ENCODE measurements around the gene ACSBG1.
A peak's percentile ranks its signal among the peaks of the same experiment; 100 is the strongest.

ACSBG1 gene

DNA sequence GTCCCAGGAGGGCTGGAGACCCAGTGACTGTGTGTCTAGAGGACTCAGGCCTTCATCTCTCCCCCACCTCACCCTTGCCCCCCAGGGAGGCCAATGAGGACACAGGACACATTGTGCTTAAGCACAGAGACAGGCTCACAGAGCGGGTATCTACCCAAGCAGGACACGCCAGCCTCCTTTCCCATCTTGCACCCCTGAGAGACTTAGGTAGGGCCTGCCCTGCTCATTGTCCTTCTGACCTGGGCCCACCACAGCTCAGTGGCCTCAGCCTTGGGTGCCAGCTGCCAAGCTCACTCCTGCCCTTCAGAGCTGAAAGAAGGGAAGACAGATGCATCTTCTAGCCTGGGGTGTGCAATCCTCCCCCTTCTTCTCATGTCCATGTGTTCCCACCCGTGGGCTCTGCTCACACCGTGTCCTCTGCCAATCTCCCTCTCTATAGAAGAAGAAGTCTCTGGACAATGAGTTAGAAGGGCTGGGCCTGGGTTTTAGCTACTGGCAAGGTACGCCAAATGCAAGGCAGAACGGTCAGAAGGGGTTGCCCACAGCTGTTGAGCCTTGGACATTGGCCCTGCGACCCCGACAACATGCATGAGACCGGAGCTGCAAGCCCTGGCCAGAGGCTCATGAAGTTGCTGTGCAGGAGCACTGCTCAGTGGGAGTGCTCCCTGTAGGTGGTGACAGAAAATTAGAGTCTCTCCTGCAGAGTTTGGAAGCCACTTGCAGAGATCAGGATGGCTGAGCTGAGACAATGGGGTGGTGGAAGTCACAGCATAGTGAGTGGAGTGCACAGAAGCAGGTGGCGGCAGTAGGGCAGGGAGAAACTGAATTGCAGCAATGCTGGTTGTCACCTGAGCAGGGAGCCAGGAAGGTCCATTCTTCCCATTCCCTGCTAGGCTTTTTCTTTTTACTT, 32.8 kb downstream of the ACSBG1 start:
- DNase-seq = no peak

- DNase-seq = no peak
Observed at GRCh38 chr15:78200276-78200930, 34.0 kb downstream of the ACSBG1 start.

DNA sequence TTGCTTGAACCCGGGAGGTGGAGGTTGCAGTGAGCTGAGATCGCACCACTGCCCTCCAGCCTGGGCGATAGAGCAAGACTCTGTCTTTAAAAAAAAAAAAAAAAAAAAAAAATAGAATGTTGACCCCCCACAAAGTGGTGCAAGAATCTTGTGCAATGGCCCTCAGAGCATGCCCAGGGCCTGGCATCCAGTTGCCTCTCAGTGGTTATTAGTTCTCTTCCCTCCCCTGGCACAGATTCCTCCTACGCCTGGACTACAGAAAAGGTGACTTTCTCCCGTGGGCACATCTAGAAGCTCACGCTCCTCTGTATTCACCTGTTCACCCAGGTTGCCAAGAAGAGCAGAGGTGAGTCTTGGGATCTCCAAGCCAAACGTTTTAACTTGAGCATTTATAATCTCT, 36.7 kb downstream of the ACSBG1 start:
- no peak for DNase-seq

GRCh38 chr15:78195735-78196201, 38.6 kb downstream of the ACSBG1 start:
- peak; percentile 25 for DNase-seq

DNA sequence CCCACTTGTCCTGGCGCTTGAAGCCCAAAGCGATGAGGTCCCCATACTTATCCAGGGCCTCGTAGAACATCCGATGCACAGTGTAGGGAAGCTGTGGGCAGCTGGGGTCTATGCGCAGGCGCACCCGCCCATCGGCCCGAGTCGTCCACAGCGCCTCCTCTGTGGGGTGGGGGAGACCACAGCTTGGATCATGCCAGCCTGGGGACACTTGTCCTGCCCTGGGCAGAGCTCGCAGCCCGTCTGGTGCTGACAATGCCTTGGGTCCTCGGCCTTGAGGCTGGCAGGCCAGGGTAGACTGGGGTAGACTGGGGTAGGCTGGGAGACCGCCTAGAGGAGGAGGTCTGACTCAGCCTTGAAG, 39.8 kb downstream of the ACSBG1 start:
- no peak for DNase-seq

DNA sequence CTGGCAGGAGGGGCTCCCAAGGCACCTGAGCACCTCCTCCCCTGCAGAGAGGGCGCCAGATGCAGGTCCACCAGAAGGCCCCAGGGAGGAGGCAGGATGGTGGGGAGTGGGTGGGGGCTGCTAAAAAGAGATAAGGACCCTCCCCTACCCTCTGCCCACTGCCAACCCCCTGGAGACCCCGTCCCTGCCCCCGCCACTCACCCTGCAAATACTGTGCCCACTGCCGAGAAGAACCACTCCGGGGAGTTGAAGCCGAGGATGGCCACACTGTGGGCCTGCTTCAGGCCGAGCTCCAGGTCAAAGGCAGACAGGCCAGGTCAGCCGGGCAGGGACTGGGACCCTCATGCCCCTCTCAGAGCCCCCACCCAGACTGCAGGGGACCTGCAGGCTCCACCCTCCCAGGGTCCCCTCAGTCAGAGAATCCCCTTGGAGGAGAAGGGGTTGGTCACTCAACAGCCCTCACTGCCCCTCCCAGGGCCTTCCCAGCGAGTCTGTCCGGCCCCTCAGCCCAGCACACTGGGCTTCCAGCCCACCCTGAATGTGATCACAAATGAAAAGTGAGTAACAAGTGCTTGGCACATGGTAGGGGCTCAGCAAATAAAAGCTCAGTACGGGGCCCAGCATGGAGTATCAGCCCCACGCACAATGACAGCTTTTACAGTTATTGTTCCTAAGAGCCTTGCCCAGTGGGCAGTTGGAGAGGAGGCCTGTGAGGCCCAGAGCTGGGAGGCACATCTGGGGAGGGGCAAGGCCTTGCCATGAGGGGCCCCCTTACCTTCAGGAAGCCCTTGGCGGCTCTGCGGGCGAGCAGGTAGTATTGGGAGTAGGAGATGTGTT, 40.4 kb downstream of the ACSBG1 start:
- DNase-seq = no peak

- no peak for DNase-seq
Observed at GRCh38 chr15:78192826-78193594, 41.4 kb downstream of the ACSBG1 start.

DNA sequence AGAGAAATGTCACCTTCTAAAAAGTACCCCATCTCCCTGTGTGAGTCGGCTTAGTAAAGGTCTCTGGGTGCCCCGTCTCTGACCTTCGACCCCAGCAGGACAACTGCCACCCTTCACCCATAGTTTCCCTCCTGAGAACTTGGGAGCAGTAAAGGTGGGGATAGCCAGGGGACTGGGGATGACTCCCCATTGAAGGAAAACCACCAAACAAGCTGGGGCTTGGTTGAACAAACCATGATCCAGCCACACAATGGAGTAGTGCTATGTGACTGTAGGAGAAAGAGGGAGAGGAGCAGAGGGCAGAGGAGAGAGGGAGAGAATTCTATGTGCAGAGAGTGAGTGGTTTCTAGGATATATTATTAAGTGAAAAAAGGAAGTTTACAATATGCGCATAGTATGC, 51.5 kb downstream of the ACSBG1 start:
- no peak for DNase-seq

DNA sequence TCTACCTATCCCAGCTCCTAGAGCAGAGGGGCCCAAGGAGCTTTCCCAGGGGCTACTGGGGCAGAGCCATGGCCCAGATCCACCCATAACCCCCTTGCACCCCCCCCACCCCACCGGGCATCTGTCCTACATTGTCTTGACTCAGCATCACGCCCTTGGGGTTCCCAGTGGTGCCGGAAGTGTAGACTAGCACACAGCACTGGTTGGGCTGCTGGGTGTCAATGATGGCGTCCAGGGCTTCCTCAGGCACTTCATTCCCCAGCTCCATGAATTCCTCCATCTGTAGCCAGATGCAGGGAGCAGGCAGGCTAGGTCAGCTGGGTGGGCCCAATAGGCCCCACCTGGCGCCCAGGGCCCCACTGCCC, 52.0 kb downstream of the ACSBG1 start:
- no peak for DNase-seq

- DNase-seq = no peak
Observed at GRCh38 chr15:78179906-78180305, 54.5 kb downstream of the ACSBG1 start.

- no peak for DNase-seq
Observed at GRCh38 chr15:78179286-78179840, 55.0 kb downstream of the ACSBG1 start.

DNA sequence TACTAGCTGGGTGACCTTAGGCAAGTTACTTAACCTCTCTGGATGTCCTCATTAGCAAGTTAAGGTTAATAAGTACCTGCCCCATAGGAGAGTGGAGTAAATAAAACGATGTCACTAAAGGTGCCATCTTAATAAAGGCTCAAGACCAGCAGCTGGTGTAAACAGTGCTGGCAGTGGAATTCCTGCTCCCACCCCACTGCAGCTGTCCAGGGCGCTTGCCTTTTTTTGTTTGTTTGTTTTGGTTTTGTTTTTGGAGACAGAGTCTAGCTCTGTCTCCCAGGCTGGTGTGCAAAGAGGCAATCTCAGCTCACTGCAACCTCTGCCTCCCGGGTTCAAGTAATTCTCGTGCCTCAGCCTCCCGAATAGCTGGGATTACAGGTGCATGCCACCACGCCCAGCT, 56.3 kb downstream of the ACSBG1 start:
- DNase-seq = no peak

GRCh38 chr15:78177447-78177873, 56.9 kb downstream of the ACSBG1 start:
- DNase-seq = no peak

DNA sequence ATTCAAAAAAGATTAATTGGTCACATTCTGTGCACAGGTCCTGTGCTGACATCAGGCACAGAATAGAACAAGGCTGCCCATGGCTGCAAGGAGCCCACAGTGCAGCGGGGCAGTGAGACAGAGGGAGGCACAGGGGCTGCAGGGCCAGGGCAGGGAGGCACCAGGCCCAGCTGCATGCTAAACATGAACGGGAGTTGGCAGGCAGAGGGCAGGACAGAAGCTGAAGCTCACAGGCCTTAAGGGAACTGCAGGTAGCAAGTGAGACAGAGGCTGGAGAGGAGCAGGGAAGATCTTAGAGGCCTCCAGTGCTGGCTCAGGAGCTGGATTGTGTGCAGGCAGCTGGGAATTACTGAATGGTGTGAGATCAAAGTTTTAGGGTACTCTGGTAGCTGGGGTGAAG, 59.0 kb downstream of the ACSBG1 start:
- DNase-seq = no peak

DNA sequence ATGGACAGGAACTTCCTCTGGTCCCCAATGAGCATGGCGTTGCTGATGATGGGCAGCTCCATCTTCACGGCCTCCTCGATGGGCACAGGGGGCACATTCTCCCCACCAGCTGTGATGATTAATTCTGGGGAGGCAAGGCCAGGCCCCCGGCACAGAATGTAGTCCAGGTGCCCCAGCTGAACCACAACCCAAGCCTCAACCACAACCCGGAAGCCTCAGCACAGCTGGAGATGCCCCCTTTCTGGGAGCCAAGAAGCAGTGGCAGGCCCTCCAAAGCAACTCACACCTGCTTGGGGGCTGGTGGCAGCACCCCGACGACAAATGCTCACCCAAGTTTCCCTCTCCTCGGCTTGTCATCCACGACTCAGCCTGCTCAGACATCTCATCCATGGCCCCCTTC, 60.0 kb downstream of the ACSBG1 start:
- no peak for DNase-seq

DNA sequence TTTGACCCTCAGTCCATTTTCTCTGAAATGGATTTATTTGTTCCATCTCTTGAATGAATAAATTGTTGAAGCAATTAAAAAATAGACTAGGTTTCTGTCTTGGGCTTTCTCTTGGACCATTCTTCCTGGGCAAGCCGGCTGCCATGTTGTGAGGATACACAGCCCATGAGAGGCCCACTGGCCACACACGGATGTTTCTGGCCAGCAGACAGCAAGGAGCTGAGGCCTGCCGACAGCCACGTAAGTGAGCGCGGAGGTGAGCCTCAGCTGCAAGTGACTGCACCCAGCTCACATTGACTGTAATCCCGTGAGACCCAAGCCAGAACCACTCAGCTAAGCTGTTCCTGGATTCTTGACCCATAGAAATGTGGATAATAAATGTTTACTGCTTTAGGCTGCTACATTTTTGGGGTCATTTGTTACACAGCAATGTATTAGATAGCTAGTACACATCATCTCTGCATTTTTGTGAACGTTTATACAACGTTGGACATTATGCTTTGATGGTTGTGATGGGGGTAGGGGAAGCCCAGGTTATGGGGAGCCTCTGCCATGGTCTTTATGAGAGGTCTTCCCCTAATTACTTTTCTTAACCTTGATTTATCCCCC, 62.4 kb downstream of the ACSBG1 start:
- no peak for DNase-seq

- no peak for DNase-seq
Observed at GRCh38 chr15:78170848-78171773, 63.3 kb downstream of the ACSBG1 start.

GRCh38 chr15:78168608-78169007, 65.8 kb downstream of the ACSBG1 start:
- no peak for DNase-seq

DNA sequence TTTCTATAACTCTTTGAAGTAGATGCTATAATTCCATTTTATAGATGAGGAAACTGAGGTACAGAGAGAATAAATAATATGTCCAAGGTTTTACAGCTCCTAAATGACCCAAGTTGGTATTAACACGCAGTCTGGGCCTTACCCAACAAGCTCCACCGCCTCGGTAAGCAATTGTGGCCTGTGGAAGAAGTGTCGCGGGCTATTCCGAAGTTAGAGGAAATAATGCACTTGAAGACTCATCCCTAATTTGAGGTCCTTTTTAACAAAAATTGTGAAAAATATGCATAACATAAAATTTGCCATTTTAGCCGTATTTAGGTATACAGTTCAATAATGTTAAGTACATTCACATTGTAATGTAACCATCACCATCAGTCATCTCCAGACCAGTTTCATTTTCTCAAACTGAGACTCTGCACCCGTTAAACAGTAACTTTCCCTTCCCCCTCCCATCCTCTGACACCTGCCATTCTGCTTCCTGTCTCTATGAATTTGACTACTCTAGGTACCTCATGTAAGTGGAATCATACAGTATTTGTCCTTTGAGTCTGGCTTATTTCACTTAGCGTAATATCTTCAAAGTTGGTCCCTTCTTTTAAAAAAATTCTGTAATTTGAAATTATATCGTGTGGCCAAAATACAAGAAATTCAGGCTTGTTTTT, 67.0 kb downstream of the ACSBG1 start:
- DNase-seq = no peak

- DNase-seq = no peak
Observed at GRCh38 chr15:78164010-78164409, 70.4 kb downstream of the ACSBG1 start.

Measured in NCI-H345 (cell line).